ENCODE data around the gene GAGE1.
"Not testable (repeated sequence)": the region's sequence is repeated elsewhere in the genome, so short reads cannot be mapped to it uniquely, and the experiment has no call there.

GAGE1 gene, protein sequence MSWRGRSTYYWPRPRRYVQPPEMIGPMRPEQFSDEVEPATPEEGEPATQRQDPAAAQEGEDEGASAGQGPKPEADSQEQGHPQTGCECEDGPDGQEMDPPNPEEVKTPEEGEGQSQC

DNA sequence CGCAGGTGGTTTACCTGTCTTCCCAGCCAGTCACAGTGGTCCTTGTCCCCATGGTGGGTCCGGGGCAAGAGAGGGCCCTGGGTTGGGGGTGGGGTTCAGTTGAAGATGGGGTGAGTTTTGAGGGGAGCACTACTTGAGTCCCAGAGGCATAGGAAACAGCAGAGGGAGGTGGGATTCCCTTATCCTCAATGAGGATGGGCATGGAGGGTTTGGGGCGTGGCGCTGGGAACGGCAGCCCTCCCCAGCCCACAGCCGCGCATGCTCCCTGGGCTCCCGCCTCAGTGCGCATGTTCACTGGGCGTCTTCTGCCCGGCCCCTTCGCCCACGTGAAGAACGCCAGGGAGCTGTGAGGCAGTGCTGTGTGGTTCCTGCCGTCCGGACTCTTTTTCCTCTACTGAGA, at the start of gene GAGE1:
GAGE1 (plus strand) TSS at position 301 of the 400 bp plus-strand sequence. CDS start 1,155 bp downstream, outside the sequence.
- not testable (repeated sequence) for DNase-seq (ENCODE audit: low read depth in 2 of 2, low spot score in 1 of 2)

DNA sequence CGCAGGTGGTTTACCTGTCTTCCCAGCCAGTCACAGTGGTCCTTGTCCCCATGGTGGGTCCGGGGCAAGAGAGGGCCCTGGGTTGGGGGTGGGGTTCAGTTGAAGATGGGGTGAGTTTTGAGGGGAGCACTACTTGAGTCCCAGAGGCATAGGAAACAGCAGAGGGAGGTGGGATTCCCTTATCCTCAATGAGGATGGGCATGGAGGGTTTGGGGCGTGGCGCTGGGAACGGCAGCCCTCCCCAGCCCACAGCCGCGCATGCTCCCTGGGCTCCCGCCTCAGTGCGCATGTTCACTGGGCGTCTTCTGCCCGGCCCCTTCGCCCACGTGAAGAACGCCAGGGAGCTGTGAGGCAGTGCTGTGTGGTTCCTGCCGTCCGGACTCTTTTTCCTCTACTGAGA, 47.8 kb upstream of the GAGE1 start, which contains the start of gene GAGE12E:
GAGE12E (plus strand) TSS at position 301 of the 400 bp plus-strand sequence. CDS start 1,155 bp downstream, outside the sequence.
- DNase-seq (ENCODE audit: low read depth in 2 of 2, low spot score in 1 of 2): not testable (repeated sequence)

DNA sequence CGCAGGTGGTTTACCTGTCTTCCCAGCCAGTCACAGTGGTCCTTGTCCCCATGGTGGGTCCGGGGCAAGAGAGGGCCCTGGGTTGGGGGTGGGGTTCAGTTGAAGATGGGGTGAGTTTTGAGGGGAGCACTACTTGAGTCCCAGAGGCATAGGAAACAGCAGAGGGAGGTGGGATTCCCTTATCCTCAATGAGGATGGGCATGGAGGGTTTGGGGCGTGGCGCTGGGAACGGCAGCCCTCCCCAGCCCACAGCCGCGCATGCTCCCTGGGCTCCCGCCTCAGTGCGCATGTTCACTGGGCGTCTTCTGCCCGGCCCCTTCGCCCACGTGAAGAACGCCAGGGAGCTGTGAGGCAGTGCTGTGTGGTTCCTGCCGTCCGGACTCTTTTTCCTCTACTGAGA, 38.3 kb upstream of the GAGE1 start, which contains the start of gene GAGE12F:
GAGE12F (plus strand) TSS at position 301 of the 400 bp plus-strand sequence. CDS start 1,155 bp downstream, outside the sequence.
- DNase-seq (ENCODE audit: low read depth in 2 of 2, low spot score in 1 of 2): not testable (repeated sequence)

DNA sequence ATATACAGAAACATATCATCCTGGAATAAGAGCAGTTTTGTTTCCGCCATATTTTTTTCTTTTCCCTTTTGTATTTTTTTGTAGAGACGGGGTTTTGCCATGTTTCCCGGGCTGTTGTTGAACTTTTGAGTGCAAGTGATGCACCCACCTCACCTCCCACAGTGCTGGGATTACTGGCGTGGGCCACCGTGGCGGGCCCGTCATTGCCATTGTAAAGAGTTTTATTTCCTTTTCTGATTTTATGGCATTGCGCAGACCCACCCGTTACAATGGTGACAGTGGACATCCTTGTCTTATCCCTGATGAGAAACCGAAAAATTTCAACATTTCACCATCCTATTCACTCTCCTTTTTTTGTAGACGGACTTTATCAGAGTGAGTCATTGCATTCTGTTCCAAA, 30.1 kb upstream of the GAGE1 start:
- not testable (repeated sequence) for DNase-seq (ENCODE audit: low read depth in 2 of 2, low spot score in 1 of 2)

GRCh38 chrX:49569152-49569551, 29.7 kb upstream of the GAGE1 start:
- DNase-seq (ENCODE audit: low read depth in 2 of 2, low spot score in 1 of 2): not testable (repeated sequence)

DNA sequence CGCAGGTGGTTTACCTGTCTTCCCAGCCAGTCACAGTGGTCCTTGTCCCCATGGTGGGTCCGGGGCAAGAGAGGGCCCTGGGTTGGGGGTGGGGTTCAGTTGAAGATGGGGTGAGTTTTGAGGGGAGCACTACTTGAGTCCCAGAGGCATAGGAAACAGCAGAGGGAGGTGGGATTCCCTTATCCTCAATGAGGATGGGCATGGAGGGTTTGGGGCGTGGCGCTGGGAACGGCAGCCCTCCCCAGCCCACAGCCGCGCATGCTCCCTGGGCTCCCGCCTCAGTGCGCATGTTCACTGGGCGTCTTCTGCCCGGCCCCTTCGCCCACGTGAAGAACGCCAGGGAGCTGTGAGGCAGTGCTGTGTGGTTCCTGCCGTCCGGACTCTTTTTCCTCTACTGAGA, 28.7 kb upstream of the GAGE1 start, which contains the start of gene GAGE12G:
GAGE12G (plus strand) TSS at position 301 of the 400 bp plus-strand sequence. CDS start 1,155 bp downstream, outside the sequence.
- DNase-seq (ENCODE audit: low read depth in 2 of 2, low spot score in 1 of 2): not testable (repeated sequence)

- DNase-seq (ENCODE audit: low read depth in 2 of 2, low spot score in 1 of 2): not testable (repeated sequence)
Observed at GRCh38 chrX:49579649-49580048, 19.2 kb upstream of the GAGE1 start, which contains the start of gene GAGE12H. Gene GAGE12H (plus strand): TSS chrX:49579949. CDS start chrX:49581104, 1,155 bp downstream.

DNA sequence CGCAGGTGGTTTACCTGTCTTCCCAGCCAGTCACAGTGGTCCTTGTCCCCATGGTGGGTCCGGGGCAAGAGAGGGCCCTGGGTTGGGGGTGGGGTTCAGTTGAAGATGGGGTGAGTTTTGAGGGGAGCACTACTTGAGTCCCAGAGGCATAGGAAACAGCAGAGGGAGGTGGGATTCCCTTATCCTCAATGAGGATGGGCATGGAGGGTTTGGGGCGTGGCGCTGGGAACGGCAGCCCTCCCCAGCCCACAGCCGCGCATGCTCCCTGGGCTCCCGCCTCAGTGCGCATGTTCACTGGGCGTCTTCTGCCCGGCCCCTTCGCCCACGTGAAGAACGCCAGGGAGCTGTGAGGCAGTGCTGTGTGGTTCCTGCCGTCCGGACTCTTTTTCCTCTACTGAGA, 9.6 kb upstream of the GAGE1 start, which contains the start of gene GAGE2A:
GAGE2A (plus strand) TSS at position 301 of the 400 bp plus-strand sequence. CDS start 1,155 bp downstream, outside the sequence.
- not testable (repeated sequence) for DNase-seq (ENCODE audit: low read depth in 2 of 2, low spot score in 1 of 2)

GRCh38 chrX:49589769-49590478, 8.9 kb upstream of the GAGE1 start:
- not testable (repeated sequence) for DNase-seq (ENCODE audit: low read depth in 2 of 2, low spot score in 1 of 2)

DNA sequence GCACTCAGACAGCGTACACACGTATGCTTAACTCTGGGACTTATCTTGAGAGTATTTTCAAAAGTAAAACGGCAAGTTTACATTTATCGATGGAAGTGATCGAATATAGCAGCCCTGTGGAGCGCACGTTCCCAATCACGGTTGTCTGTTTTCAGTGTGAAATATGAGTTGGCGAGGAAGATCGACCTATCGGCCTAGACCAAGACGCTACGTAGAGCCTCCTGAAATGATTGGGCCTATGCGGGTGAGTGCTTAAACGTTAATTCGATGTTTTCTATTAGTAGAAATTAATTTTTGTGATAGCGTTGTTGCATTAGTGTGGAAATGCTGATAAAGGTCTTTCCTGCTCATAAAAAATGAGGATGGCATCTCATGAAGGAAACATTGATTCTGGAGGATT, 8.3 kb upstream of the GAGE1 start:
- DNase-seq (ENCODE audit: low read depth in 2 of 2, low spot score in 1 of 2): not testable (repeated sequence)

DNA sequence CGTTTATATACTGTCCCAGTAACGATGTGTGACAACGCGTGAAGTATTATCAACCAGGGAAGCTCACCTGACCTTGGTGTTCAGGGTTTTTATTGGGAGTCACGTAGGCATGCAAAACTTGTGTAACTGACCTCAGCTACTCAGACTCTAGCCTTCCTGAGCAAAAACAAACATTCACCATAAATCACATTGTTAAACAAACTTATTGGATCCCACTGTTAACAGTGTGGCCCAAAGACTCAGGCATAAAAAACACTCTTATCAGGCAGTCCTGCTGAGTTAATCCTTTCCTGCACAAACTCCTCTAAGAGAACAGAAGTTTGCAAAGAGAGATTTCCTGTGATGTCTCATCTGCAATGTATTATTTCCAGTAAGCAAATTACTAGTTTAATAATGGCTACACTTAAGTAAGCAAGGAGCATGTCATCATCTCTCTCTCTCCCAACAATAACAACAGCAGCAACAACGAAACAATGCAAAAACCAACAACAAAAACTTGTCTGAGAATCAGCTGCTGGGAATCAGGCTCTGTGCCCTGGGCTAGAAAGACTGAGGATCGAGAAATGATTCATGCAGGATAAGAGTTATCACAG, 12.0 kb downstream of the GAGE1 start:
- DNase-seq (ENCODE audit: low read depth in 2 of 2, low spot score in 1 of 2): no peak

GRCh38 chrX:49618574-49618973, 19.8 kb downstream of the GAGE1 start:
- no peak for DNase-seq (ENCODE audit: low read depth in 2 of 2, low spot score in 1 of 2)

DNA sequence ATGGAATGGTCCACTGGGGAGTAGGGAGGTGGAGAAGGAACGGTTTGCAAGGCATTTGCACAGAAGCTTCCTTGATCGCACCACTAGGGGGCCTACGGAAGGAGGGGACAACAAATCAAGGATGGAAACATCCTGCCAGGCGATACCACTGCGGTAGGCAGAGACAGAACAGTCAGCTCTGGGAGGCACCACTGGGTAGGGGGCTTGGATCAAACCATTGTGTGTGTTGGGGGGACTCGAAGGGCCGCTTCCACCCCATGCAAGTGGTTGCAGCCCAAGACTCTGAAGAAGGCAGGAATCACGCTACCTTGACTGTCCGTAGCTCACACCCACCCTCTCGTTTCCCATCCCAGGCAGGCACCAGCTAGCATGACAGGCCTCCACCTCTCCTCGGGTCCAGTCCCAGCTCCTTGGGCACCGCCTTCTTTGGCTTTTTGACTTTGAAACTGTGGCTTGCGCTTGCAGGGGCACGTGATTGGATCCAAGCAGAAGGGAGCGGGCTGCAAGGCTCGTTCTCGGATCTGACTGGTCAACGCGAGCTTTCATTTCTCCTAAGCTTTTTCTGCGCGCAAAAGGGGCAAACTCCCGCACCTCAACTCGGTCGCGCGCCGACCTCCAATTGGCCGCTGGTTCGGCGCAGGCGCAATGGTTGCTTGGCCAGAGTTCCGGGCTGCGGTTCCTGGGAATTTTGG, 28.4 kb downstream of the GAGE1 start:
- DNase-seq (ENCODE audit: low read depth in 2 of 2, low spot score in 1 of 2): no peak

- no peak for DNase-seq (ENCODE audit: low read depth in 2 of 2, low spot score in 1 of 2)
Observed at GRCh38 chrX:49644991-49645637, 46.3 kb downstream of the GAGE1 start.

DNA sequence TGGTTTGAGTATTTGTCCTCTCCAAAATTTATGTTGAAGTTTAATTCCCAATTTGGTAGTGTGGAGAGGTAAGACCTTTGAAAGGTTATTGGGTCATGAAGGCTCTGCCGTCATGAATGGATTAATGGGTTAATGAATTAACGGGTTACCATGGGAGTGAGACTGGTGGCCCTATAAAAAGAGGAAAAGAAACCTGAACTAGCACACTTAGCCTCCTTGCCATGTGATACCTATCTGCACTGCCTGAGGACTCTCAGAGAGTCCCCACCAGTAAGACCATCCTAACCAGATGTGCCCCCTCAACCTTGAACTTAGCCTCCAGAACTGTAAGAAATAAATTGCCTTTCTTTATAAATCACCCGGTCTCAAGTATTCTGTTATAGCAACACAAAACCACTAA, 57.7 kb downstream of the GAGE1 start:
- DNase-seq (ENCODE audit: low read depth in 2 of 2, low spot score in 1 of 2): no peak

All from stimulated activated CD8-positive, alpha-beta memory T cell treated with anti-CD3 and anti-CD28 coated beads, Interleukin-4, amount 100 ng/mL, for 4 hours (primary cell).